Measurements from ENCODE around the gene CDH12.

The CDH12 gene

DNA sequence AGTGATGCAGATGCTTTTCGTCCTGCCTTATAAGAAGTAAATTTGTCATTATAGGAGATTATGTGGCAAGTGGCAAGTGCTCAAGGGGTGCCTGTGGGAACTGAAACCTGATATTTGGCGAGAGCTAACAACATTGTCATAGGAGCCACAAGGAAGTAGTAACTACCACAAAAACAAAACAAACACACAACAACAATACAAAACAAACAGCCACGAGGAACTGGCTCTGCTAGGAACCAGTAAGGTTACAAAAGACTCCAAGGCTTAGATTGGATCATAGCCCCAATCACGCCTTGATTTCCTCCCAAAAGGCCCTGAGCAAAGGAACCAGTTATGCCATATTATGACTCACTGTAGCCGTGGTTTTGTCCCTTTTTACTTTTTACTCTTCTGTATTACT is 1045.2 kb downstream of the CDH12 start:
- FAIRE-seq: no peak

DNA sequence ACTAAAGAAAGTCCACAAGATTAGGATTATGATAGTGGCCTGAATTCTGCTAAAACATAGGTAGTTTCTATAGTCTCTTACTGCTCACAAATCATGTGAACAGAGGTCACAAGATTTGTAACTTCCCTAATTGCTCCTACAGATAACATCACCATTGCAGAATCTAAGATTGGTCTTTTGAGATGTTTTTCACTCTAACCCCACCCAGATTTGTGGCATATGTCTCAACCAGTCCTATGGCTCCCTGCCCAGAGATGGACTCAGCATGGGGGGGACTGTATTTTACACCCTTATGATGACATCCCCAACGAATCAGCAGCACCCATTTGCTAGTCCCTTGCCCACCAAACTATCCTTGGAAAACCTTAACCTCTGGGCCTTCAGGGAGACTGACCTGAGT is 1046.2 kb downstream of the CDH12 start:
- FAIRE-seq: no peak

DNA sequence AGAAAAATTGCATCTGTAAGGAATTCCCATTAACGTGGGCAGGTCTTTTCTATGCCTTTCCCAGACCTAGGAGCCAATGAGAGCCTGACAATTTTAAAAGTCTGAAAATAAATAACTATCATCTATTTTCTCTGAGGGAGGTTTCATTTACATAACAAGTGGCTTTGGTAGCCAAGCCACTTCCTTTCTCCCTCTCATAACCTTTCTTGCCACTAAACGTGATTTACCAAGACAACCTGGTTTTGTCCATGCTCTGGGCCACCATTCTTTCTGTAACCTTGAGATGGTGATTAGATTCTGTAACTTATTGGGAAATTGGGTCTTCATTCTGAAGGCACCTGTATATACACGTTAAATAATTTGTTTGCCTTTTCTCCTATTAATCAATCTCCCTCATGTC is 1046.9 kb downstream of the CDH12 start:
- FAIRE-seq: no peak

DNA sequence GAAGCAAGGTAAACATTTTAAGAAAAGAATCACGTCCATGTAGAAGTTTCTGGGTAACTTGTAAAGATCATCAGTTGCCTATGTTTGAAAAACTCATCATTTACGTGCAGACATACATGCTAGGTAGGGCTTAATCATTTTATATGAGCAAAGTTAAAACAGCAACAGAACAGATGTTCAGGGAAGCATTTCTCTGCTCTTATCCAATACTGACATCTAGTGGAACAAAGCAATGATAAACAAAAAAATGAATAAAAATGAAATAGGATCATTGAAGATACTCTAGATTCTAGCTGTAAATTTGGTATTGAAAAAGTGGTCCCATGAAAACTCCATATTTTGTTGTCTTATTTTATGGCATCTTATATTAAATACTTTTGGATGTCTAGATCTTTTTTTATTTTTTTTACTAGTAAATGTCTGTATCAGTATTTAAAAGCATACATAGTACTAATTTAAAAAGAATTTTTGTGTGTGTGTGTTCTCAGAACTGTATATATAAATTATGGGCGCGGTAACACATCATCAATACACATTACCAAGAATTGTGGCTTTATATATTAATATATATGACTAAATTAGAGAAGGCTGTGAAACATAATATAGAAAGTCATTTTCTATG is 1050.2 kb downstream of the CDH12 start:
- peak; percentile 8 for FAIRE-seq

DNA sequence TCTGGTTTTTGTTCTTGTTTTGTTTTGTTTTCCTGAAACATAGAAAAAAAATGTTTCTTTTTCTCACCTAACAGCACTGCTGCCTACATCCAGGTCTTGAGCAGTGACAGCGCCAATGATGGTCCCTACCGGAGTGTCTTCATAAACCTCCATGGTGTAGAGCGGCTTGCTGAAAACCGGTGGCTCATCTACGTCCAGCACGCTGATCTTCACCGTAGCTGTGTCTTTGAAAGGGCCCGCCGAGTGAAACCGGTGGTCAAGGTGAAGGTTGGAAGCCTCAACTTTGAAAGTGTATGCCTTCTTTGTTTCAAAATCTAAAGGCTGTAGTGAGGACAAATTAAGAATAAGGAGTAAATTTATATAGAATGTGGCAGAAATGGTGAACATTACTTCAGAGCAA is 1051.0 kb downstream of the CDH12 start:
- FAIRE-seq: no peak

DNA sequence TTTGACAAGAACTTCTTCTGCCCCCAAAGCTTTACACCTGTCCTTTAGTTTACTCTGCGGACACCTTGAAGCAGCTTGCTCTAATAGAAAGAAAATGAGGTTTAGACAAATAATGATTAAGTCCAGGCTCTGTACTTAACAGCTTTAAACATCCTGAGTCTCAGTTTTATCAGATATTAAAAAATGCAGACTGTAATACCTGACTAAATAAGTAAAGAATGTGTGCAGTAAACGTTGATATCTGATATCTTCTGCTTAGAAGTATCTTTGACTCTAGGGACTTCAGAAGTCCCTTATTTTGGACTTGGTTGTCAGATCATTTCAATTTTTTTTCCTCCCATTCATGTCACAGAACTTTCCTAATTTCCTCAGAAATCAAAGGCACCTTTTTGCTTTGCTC is 1060.4 kb downstream of the CDH12 start:
- no peak for FAIRE-seq

DNA sequence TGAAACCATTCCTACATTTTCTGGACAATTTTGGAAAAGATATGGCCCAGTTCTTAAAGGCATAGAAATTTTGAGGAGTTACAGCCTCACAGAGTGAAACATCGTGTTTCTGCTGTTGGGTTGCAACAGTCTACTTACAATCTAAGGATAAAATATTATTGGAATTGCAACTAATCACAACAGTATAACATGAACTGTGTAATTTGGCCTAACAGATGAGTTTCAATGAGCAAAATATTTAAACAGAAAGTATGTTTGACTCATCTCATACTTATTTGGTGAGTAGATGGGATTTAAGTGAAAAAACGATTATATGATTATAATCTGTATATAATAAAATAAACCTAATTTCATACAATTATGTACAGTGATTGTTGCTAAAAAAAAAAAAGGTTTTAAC is 1061.8 kb downstream of the CDH12 start:
- FAIRE-seq: no peak

DNA sequence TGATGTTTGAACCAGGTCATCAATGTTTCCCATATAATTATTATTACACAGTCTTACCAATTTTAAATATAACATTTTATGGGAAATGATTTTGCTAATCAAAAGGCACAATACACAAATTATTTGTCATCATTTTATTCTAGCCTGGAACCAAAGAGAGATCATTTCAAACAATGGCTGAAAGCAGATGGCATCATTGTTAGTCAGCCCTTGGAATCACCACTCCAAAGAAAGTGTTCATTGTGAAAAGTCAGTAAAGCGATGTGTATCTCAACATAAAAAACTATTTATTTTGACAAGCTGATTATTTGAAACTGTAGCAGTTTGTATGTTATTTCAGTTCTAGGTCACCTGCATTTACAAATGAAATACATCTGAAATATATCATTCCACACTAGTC is 1068.7 kb downstream of the CDH12 start:
- no peak for FAIRE-seq

DNA sequence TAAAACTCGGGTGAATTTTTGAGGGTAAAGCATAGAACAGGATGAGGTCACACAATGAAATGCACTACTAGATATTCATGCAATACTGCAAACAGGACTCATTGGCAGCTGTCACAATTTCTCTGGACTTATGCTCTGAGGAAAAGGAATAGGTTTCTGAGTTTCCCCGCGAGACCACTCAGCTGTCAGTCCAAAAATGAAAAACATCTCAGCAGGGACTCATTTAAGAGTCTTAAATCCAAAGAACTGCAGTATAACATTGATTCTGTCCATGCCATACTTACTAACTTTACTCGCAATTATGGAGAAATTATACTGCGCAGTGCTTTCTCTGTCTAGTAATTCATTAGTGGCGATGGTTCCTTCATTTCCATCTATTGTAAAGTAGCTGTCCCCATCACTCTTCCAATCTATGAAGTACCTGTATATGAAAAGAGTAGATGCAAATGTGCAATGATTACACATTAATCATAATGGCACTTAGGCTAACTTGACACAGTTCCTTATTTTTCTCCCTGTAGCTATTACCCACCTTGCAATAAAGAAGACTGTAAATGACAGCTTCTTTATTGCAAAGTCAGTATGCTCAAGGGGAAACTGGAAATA is 1070.0 kb downstream of the CDH12 start:
- no peak for FAIRE-seq

DNA sequence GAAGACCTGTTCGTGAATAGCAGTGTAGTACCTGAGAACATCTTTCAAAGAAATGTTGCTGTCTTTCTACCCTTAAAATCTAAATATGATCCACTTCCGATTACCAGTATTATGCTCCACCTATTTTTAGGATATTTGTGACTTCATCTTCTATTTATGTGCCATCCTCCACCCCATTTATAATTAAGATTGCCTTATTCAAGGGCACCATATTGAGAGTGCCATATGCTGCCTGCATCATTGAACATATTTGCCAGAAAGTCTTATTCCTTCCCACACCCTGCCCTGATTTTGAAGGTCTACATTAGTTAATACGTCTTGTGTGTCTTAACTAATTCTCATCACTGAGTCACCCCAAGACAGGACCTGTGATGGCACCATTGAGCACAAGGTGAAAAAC is 1076.7 kb downstream of the CDH12 start:
- no peak for FAIRE-seq

DNA sequence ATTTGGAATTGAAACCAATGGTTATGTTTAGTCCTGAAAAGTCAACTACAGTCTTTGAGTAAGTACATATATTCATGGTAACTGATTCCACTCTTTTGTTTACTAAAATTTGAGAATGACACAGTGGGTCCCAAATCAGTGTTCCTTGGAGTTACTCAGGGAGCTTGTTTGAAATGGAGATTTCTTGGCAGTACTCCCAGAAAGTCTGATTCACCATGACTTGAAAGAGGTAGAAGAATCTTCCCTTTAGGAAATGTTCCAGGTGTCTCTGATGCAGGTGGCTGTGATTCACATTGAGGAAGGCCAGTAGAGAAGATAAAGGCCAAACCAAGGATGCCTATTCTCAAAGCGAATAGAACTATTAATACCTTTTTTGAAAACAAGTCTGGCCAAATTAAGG is 1078.3 kb downstream of the CDH12 start:
- no peak for FAIRE-seq

DNA sequence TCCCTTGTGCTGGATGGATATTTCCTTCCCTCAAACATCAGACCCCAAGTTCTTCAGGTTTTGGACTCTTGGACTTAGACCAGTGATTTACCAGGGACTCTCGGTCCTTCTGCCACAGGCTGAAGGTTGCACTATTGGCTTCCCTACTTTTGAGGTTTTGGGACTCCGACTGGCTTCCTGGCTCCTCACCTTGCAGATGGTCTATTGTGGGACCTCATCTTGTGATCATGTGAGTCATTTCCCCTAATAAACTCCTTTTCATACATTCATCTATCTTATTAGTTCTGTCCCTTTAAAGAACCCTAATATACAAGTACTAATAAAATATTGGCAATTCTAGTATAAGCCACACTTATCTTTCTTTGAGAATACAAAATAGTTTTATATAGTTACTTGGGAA is 1078.9 kb downstream of the CDH12 start:
- FAIRE-seq: no peak

DNA sequence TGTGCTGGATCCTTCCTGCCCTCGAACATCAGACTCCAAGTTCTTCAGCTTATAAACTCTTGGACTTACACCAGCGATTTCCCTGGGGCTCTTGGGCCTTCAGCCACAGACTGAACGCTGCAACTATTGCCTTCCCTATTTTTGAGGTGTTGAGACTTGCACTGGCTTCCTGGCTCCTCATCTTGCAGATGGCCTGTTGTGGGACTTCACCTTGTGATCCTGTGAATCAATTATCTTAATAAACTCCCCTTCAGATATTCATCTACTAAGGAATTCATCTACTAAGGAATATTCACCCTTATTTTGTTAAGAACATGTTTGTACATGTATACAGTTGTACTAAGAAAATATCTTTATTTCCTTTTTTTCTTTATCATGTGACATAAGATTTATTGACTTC is 1079.7 kb downstream of the CDH12 start:
- FAIRE-seq: no peak

DNA sequence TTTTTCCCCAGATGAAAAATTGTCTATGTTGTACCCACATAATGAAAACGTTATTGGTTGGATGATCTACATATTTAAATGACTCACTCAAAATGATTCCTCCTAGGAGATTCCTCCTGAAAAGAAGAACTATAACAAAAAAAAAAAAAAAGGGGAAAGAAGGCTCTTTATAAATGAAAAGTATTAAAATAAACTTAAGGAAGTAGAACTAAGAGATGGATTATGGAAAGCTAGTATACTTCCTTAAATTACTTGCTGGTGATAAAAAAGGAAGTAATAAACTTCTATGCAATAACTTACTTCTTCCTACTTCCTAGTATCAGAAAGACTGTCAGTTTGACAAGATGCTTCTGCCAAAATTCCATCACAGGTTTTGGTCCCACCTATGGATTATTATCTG is 1087.7 kb downstream of the CDH12 start:
- no peak for FAIRE-seq

DNA sequence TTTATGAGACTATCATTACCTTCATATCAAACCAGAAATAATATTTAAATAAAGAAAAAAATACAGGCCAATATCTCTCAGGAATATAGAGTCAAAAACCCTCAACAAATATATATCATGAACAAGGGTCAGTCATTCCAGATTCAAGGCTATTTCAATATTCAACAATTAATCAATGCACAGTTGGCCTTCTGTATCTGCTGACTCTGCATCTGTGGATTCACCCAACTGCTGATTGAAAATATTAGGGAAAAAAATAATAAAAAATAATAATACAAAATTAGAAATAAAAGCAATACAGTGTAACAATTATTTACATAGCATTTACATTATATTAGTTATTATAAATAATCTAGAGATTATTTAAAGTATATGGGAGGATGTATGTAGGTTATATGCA is 1114.0 kb downstream of the CDH12 start:
- no peak for FAIRE-seq

DNA sequence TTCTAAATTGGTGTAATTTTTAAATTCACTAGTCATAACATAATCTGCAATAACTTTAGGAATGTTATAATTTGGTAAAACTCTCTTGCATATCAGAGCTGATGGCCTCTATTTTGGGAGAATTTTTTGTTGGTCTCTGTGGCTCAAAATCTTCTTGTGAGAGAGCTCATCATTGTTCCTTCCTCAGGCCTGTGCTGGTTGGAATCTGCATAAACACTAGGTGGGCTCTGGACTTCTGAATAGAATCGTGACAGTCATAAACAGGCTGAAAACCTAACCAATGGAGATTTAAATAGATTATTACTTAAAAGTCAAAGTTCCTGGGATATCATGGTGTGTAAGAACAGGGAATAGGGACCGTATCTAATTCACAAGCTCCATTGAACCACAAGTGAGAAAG is 1129.6 kb downstream of the CDH12 start:
- no peak for FAIRE-seq

DNA sequence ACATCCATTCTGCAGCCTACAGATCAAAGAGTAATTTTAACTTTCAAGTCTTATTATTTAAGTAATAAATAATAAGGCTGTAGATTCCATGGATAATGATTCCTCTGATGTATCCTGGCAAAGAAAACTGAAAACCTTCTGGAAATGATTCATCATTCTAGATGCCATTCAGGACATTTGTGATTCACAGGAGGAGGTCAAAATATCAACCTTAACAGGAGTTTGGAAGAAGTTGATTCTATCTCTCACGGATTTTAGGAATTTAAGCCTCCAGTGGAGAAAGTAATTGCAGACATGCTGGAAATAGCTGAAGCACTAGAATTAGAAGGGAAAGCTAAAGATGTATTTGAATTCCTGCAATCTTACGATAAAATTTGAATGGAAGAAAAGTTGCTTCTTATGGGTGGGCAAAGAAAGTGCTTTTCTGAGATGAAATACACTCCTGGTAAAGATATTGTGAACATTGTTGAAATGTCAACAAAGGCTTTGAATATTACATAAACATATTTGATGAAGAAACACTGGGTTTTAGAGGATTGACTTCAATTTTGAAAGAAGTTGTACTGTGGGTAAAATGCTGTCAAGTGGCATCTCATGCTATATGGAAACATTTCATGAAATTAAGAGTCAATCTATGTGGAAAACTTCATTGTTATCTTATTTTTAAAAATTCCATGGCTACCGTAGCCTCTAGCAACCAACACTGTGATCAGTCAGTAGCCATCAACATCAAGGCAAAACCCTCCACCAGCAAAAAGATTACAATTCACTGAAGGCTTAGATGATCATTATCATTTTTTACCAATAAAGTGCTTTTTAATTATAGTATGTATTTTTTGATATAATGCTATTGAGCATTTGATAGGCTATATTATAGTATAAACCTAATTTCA is 1141.0 kb downstream of the CDH12 start:
- FAIRE-seq: no peak

DNA sequence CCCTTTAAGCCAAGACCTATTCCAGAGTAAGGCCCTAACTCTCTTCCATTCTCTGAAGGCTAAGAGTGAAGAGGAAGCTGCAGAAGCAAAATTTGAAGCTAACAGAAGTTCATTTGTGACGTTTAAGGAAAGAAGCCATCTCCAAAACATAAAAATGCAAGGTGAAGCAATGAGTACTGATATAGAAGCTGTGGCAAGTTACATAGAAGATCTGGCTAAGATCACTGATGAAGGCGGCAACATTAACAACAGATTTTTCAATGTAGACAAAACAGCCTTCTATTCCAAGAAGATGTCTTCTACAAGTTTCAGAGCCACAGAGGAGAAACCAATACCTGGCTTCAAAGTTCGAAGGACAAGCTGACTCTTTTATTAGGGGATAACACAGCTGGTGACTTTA is 1143.4 kb downstream of the CDH12 start:
- no peak for FAIRE-seq

DNA sequence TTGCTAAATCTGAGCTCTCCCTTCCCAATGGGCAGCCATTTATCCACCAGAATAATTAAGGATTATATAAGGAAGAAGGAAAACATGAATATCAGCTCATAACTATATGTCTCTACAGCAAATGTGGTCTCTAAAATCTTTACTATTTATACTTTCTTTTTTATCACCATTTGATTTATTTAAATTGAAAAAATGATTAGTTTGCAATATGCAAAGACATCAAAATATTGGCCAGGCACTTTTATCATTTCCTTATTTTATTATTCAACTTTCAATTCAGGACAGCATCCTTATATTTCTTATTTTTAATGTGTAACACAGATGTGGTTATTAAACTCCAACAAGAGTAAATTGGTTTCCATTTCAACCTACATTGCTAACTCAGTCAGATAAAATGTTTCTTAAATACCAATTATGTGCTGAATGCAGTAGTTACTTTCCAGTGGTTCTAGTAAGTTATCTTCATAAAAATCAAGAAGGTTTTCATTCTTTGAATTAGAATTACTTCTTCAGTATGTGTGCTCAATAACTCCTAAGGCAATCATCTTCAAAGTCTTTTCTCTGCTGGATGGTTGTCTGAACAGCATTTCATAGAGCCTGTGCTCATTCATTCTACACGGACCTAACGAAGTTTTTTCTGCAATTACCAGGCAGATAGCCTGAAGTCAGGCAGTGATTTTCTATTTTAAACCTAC is 1148.0 kb downstream of the CDH12 start:
- no peak for FAIRE-seq

DNA sequence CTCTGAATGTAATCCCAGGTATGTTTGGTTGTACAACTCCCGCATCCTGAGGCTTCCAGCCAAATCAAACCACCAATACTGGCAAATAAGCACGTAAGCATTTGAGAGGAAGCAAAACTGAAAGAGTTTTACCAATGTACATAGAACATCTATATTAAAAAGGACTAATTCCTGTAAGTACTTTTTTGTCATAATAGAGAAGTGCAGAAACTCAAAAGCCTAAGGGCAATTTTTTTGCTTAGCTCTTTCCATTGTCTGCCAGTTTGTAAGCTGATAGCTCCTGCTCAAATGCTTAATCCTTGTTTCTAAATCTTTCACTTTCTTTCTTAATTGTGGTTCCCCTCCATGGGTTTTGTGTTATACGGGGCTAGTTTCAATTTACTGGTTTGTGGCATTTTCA is 1151.8 kb downstream of the CDH12 start:
- no peak for FAIRE-seq
